ENCODE data around the gene RGS17.

DNA sequence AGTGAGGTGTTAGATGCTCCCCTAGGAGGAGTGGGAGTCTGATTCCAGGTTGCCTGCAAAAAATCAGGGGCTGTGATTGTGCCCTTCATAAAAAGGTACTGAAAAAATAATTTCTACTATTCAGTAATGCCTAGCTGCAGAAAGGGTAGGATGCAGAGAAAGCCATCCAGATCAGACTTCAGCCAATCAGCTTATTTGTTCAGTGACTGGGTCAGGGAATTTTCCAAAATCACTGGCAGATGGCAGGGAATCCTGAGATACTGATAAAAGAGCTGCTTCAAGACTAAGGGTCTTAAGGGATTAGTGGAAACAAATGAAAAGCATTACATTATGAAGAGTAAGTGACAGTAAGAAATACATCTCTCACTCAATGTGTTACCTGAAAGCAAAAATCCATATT is 85.8 kb downstream of the RGS17 start:
- TF ChIP-seq, protein P1, sequence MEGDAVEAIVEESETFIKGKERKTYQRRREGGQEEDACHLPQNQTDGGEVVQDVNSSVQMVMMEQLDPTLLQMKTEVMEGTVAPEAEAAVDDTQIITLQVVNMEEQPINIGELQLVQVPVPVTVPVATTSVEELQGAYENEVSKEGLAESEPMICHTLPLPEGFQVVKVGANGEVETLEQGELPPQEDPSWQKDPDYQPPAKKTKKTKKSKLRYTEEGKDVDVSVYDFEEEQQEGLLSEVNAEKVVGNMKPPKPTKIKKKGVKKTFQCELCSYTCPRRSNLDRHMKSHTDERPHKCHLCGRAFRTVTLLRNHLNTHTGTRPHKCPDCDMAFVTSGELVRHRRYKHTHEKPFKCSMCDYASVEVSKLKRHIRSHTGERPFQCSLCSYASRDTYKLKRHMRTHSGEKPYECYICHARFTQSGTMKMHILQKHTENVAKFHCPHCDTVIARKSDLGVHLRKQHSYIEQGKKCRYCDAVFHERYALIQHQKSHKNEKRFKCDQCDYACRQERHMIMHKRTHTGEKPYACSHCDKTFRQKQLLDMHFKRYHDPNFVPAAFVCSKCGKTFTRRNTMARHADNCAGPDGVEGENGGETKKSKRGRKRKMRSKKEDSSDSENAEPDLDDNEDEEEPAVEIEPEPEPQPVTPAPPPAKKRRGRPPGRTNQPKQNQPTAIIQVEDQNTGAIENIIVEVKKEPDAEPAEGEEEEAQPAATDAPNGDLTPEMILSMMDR (IDR thresholded peaks at IDR 0.05), result no peak
- TF ChIP-seq EZH2 (IDR thresholded peaks at IDR 0.05), result no peak
